Small intestine (tissue), 7 donors: Measurements from ENCODE around the gene CHN2. TPM values are rescaled to one million over a fixed set of nuclear protein-coding genes. Genes with fewer than 3 reads are reported as not detected.

ENCODE experiments used
- DNase-seq, 2 donors: peaks; one replicate each; pipeline versions ENCODE4 v3.0.0 to v3.0.0-alpha.2; 2013
- FAIRE-seq: peaks from 2 replicates; lab custom pipeline; 2012; peaks lifted over from hg19 to GRCh38; lab: Jason Lieb, UNC
- H3K27ac ChIP-seq, 3 donors: one replicate each; pipeline ENCODE4 v1.5.1; 2013; ENCODE audit warnings: low read length in 2 of 3, mild to moderate bottlenecking in 2 of 3, control low read depth in 1 of 3, inconsistent platforms in 1 of 3, low read depth in 1 of 3, moderate library complexity in 1 of 3
- H3K27me3 ChIP-seq, 3 donors: one replicate each; pipeline ENCODE4 v1.6.1; 2013; ENCODE audit warnings: low read length in 3 of 3, inconsistent platforms in 1 of 3; ENCODE audit not compliant: control insufficient read depth in 3 of 3, insufficient read depth in 3 of 3
- H3K36me3 ChIP-seq, 3 donors: one replicate each; pipeline ENCODE4 v1.6.1; 2013; ENCODE audit warnings: low read length in 3 of 3, inconsistent platforms in 1 of 3, low read depth in 1 of 3, mild to moderate bottlenecking in 1 of 3, moderate library complexity in 1 of 3; ENCODE audit not compliant: control insufficient read depth in 3 of 3, insufficient read depth in 2 of 3
- H3K4me1 ChIP-seq, 3 donors: one replicate each; pipeline ENCODE4 v1.6.1; 2013; ENCODE audit warnings: low read length in 2 of 3, inconsistent platforms in 1 of 3, low read depth in 1 of 3, mild to moderate bottlenecking in 1 of 3, moderate library complexity in 1 of 3; ENCODE audit not compliant: control insufficient read depth in 3 of 3, insufficient read depth in 2 of 3
- H3K4me3 ChIP-seq, 3 donors: one replicate each; pipeline ENCODE4 v1.5.1; 2013; ENCODE audit warnings: low read length in 3 of 3, control low read depth in 1 of 3, inconsistent platforms in 1 of 3, low read depth in 1 of 3, mild to moderate bottlenecking in 1 of 3, moderate library complexity in 1 of 3
- H3K9me3 ChIP-seq, 2 donors: one replicate each; pipeline ENCODE4 v1.6.1; 2013; ENCODE audit warnings: low read depth in 1 of 2, low read length in 1 of 2; ENCODE audit not compliant: control insufficient read depth in 2 of 2, insufficient read depth in 1 of 2
- WGBS, 3 donors: extraction: QIAGEN DNeasy Blood & Tissue Kit; methylation state at CpG; one replicate each; pipeline ENCODE4 v1.1.7; 2013; 5-methylcytosine and 5-hydroxymethylcytosine counted together
- polyA plus RNA-seq, 4 donors: library from polyadenylated mRNA; stranded (reverse) in 3 of 4; unstranded in 1 of 4; fragments of 200-250 nt in 3 of 4; fragments of 120-200 nt in 1 of 4; gene quantifications; one replicate each; pipeline versions ENCODE4 v1.2.1 to v1.2.3, GENCODE V29; 2013
- donor health status: healthy with polysubstance abuse.
- donor health status: control.
- donor health status: control.
- donor health status: Bipolar disorder and iron deficiency.
- donor health status: healthy.

Gene CHN2
- polyA plus RNA-seq, 4 donors = 22.3 to 124 (median 45.2) TPM

- DNase-seq (peak; percentile 72 to 80), FAIRE-seq (no peak)
- Histone ChIP-seq H3K4me1 (peaks cover 0 to 25% (median 0%) of the 10 kb centered on the region in 3 donors), H3K27ac (no peak overlapping the region), H3K4me3 (no peak overlapping the region), H3K36me3 (peaks cover 0 to 6% (median 2%) of the 10 kb centered on the region in 3 donors), H3K9me3 (no peaks in the 10 kb centered on the region), H3K27me3 (no peaks in the 10 kb centered on the region)
- 25 to 30% (median 28%) methylated on average over 7 of the region's 7 CpGs for WGBS, 3 donors
Measured at GRCh38 chr7:29408841-29409243, 214.3 kb downstream of the CHN2 start.

GRCh38 chr7:29410996-29411395, 216.4 kb downstream of the CHN2 start:
- no peaks in the 10 kb centered on the region for H3K27me3 ChIP-seq
- H3K9me3 ChIP-seq = no peaks in the 10 kb centered on the region
- H3K4me1 ChIP-seq = peaks cover 3 to 39% (median 12%) of the 10 kb centered on the region in 3 donors
- H3K36me3 ChIP-seq = peaks cover 0 to 10% (median 0%) of the 10 kb centered on the region in 3 donors
- FAIRE-seq (no peak), DNase-seq (no peak)
- no peak overlapping the region for H3K4me3 ChIP-seq
- H3K27ac ChIP-seq = no peak overlapping the region
- WGBS, 3 donors = 48 to 68% (median 63%) methylated on average over 3 of the region's 3 CpGs

GRCh38 chr7:29412912-29413311, 218.3 kb downstream of the CHN2 start:
- WGBS, 3 donors = 16 to 65% (median 21%) methylated on average over 3 of the region's 3 CpGs
- FAIRE-seq (peak; percentile 96), DNase-seq (peak; percentile 93 to 98)
- H3K27me3 ChIP-seq = no peaks in the 10 kb centered on the region
- H3K9me3 ChIP-seq = no peaks in the 10 kb centered on the region
- H3K4me3 ChIP-seq = no peak overlapping the region
- peaks cover 0 to 10% (median 0%) of the 10 kb centered on the region in 3 donors for H3K36me3 ChIP-seq
- H3K4me1 ChIP-seq = peaks cover 3 to 44% (median 15%) of the 10 kb centered on the region in 3 donors
- H3K27ac ChIP-seq = peak overlapping the region in 1 of 3 donors; percentile 83

GRCh38 chr7:29413626-29414136, 219.1 kb downstream of the CHN2 start:
- Histone ChIP-seq H3K36me3 (peaks cover 0 to 16% (median 0%) of the 10 kb centered on the region in 3 donors), H3K4me3 (no peak overlapping the region), H3K27ac (peak overlapping the region; percentile 33 to 79 (median 71)), H3K4me1 (peaks cover 3 to 45% (median 15%) of the 10 kb centered on the region in 3 donors), H3K27me3 (no peaks in the 10 kb centered on the region), H3K9me3 (no peaks in the 10 kb centered on the region)
- WGBS, 3 donors = 22 to 64% (median 38%) methylated on average over 12 of the region's 12 CpGs
- no peak for FAIRE-seq
- DNase-seq = peak; percentile 46 to 70

GRCh38 chr7:29414216-29414615, 219.6 kb downstream of the CHN2 start:
- Histone ChIP-seq H3K36me3 (peaks cover 0 to 16% (median 0%) of the 10 kb centered on the region in 3 donors), H3K27ac (peak overlapping the region in 1 of 3 donors; percentile 79), H3K4me1 (peaks cover 3 to 45% (median 15%) of the 10 kb centered on the region in 3 donors), H3K4me3 (no peak overlapping the region), H3K9me3 (no peaks in the 10 kb centered on the region), H3K27me3 (no peaks in the 10 kb centered on the region)
- DNase-seq = no peak
- 79 to 93% (median 90%) methylated on average over 10 of the region's 10 CpGs for WGBS, 3 donors
- no peak for FAIRE-seq

- FAIRE-seq = no peak
Measured at GRCh38 chr7:29415215-29415614, 220.6 kb downstream of the CHN2 start.

GRCh38 chr7:29416276-29416937, 221.8 kb downstream of the CHN2 start:
- no peak overlapping the region for H3K4me3 ChIP-seq
- WGBS, 3 donors = 59 to 76% (median 75%) methylated on average over 10 of the region's 10 CpGs
- peaks cover 3 to 45% (median 15%) of the 10 kb centered on the region in 3 donors for H3K4me1 ChIP-seq
- no peaks in the 10 kb centered on the region for H3K9me3 ChIP-seq
- peak overlapping the region in 2 of 3 donors; percentile 39 to 72 for H3K27ac ChIP-seq
- peaks cover 0 to 14% (median 0%) of the 10 kb centered on the region in 3 donors for H3K36me3 ChIP-seq
- FAIRE-seq = peak; percentile 68
- DNase-seq = peak; percentile 64 to 83
- H3K27me3 ChIP-seq = no peaks in the 10 kb centered on the region

More at GRCh38 chr7:29415215-29415614, 220.6 kb downstream of the CHN2 start:
- H3K4me1 ChIP-seq = peaks cover 3 to 45% (median 15%) of the 10 kb centered on the region in 3 donors
- H3K9me3 ChIP-seq = no peaks in the 10 kb centered on the region
- H3K27ac ChIP-seq = peak overlapping the region in 1 of 3 donors; percentile 72
- no peaks in the 10 kb centered on the region for H3K27me3 ChIP-seq
- no peak for DNase-seq
- 78 to 84% (median 79%) methylated on average over 5 of the region's 5 CpGs for WGBS, 3 donors
- peaks cover 0 to 14% (median 0%) of the 10 kb centered on the region in 3 donors for H3K36me3 ChIP-seq
- no peak overlapping the region for H3K4me3 ChIP-seq

- Histone ChIP-seq H3K9me3 (no peaks in the 10 kb centered on the region), H3K27ac (peak overlapping the region in 2 of 3 donors; percentile 39 to 72), H3K36me3 (peaks cover 0 to 14% (median 0%) of the 10 kb centered on the region in 3 donors), H3K27me3 (no peaks in the 10 kb centered on the region), H3K4me3 (no peak overlapping the region), H3K4me1 (peaks cover 3 to 45% (median 15%) of the 10 kb centered on the region in 3 donors)
- no peak for DNase-seq
- FAIRE-seq = no peak
- 93 to 98% (median 97%) methylated on average over 9 of the region's 9 CpGs for WGBS, 3 donors
Measured at GRCh38 chr7:29416938-29417305, 222.3 kb downstream of the CHN2 start.
